Heart left ventricle (tissue), 16 donors: ENCODE results near the gene PMEPA1. TPM values are rescaled to one million over a fixed set of nuclear protein-coding genes. Genes with fewer than 3 reads are reported as not detected.

Experiments
- ATAC-seq, 4 donors: fragments of 200-7000 bp; cut with Tn5 transposase; one replicate each; pipeline ENCODE4 v1.9.1; 2020 to 2022; ENCODE audit warnings: moderate library complexity in 4 of 4, mild to moderate bottlenecking in 3 of 4, moderate number of reproducible peaks in 1 of 4
- DNase-seq, 5 donors: peaks; one replicate each; pipeline ENCODE4 v3.0.0-alpha.2; 2020
- H3K27ac ChIP-seq, 12 donors: fragments of 200-600 bp; sonication (generic) in 4 of 12; one replicate each; pipeline versions ENCODE4 v1.5.0 to v1.8.0; 2016 to 2022; ENCODE audit warnings: mild to moderate bottlenecking in 2 of 12
- H3K27me3 ChIP-seq, 9 donors: fragments of 200-600 bp; sonication (generic) in 2 of 9; one replicate each; pipeline versions ENCODE4 v1.5.1 to v1.8.0; 2016 to 2022; ENCODE audit warnings: mild to moderate bottlenecking in 3 of 9
- H3K36me3 ChIP-seq, 9 donors: fragments of 200-600 bp; sonication (generic) in 2 of 9; one replicate each; pipeline versions ENCODE4 v1.5.0 to v1.8.0; 2018 to 2022; ENCODE audit warnings: mild to moderate bottlenecking in 2 of 9
- H3K4me1 ChIP-seq, 12 donors: fragments of 200-600 bp; sonication (generic) in 4 of 12; one replicate each; pipeline versions ENCODE4 v1.5.0 to v1.8.0; 2016 to 2022; ENCODE audit warnings: mild to moderate bottlenecking in 3 of 12
- H3K4me3 ChIP-seq, 12 donors: fragments of 200-600 bp; sonication (generic) in 4 of 12; one replicate each; pipeline versions ENCODE4 v1.5.0 to v1.8.0; 2017 to 2022; ENCODE audit warnings: mild to moderate bottlenecking in 9 of 12, moderate library complexity in 4 of 12
- H3K9me3 ChIP-seq, 12 donors: fragments of 200-600 bp; sonication (generic) in 4 of 12; one replicate each; pipeline versions ENCODE4 v1.5.0 to v1.8.0; 2016 to 2022; ENCODE audit warnings: mild to moderate bottlenecking in 1 of 12
- POLR2A ChIP-seq, 2 donors: fragments of 450-650 bp; IDR thresholded peaks; one replicate each; pipeline ENCODE4 v1.6.1; 2017; ENCODE audit warnings: antibody characterized with exemption in 2 of 2, mild to moderate bottlenecking in 2 of 2, moderate library complexity in 2 of 2
- WGBS, 4 donors: extraction: QIAGEN DNeasy Blood & Tissue Kit in 2 of 4; methylation state at CpG; one replicate each; pipeline versions ENCODE4 v1.1.5 to v1.1.7; 2013 to 2018; 5-methylcytosine and 5-hydroxymethylcytosine counted together
- intact Hi-C, 10 donors: fragments of 100-400 bp; cut with DNase I; formaldehyde crosslinking; loops; one replicate each; pipeline versions ENCODE4 v1.11.1 to v1.14.2; 2022
- polyA plus RNA-seq, 2 donors: library from polyadenylated mRNA; stranded (reverse); fragments of 200-250 nt; gene quantifications; one replicate each; pipeline ENCODE4 v1.2.3, GENCODE V29; 2013
- total RNA-seq, 9 donors: library from RNA; depleted of rRNA in 2 of 9; stranded (reverse); fragments of >200 nt in 2 of 9; fragmentation: NEBNext Ultra II Directional in 3 of 9; extraction: Animal tissue kit (Norgen Biotek cat#: 25700) in 3 of 9; gene quantifications; one replicate each; pipeline versions ENCODE4 v1.1.0 to v1.2.4, GENCODE V29; 2016 to 2023
- TF ChIP-seq, protein P1 (sequence below), 12 donors: fragments of 200-600 bp; sonication (generic) in 4 of 12; IDR thresholded peaks; one replicate each; pipeline versions ENCODE4 v1.5.0 to v1.8.0; 2018 to 2022; ENCODE audit warnings: antibody characterized with exemption in 12 of 12, mild to moderate bottlenecking in 5 of 12
- donor health status: ischemic (EF 13 %, LVEDD 7.1; RV severe dilation, severe dysfunction).
- donor health status: healthy with polysubstance abuse.
- donor health status: DM: no; HTN: yes; CAD: no.
- donor health status: DM: no; HTN: no; CAD: no.
- donor health status: ischemic (EF 25% LVEDD 6.9; RV normal size, moderate dysfunction).
- donor health status: ischemic (EF 25% LVEDD 5.7; RV mildly dilated, moderate dysfunction).
- donor health status: healthy.
- donor health status: DM: yes; HTN: yes; CAD: no.
- donor health status: ischemic (EF 35%, LVEDD 5.7; RV mildly dilated, moderate dysfunction).
- donor health status: nonischemic (EF 11% LVEDD 7.7; RV severe dilation, severe dysfunction).
- donor health status: DM: yes; HTN: yes; CAD: no.
- donor health status: PGD.
- donor health status: ischemic (EF 29% LVEDD 5.4; RV normal size, mild dysfunction).
- donor health status: nonischemic (EF 23%, LVEDD 6.1; RV moderate dilation, normal function).

Gene PMEPA1
- total and polyA plus RNA-seq, 11 donors, result 12.6 to 115 (median 30.0) TPM

DNA sequence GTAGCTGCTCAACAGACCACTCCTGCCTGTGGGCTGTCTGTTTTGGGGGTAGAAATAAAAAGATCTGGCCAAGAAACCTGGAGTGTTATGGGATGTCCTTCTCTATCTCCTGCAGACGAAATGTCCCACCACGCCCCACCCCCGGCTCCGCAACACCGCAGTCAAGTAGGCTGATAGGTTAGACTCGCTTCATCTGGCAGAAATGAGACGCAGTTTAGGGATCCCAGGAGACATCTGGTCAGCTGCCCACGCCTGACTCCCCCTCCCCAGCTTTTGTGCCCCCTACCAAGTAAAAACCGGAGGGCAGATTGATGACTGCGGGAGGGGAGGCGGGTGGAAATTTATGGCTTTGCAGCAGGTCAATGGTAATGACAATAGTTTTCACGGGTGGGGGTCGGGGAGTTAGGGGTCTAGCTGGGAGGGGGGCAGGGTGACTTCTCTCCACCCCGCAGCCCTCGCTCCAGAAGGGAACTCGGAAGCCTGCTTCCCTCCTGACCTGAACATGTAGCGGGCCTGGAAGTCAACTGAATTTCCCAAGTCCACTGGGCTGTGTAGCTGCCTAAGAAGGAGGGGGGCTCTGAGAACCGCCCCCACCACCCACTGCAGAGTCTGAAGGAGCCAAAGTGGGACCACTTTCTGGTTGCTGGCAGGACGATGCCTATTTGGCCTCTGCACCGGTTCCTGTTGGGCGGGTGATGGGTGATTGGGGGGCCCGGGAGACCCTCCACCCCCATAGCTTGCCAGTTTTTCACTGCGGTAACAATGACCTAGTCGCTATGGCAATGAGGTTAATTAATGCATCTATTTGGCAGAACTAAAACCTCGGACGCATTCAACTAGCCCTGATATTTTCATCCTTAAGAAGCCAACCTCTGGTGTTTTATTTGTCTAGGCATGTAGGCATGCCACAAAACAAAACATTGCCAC, 25.7 kb downstream of the PMEPA1 start:
- ATAC-seq, result no peak
- DNase-seq, result no peak
- no peak for TF ChIP-seq POLR2A (IDR thresholded peaks at IDR 0.05)
- TF ChIP-seq, protein P1, sequence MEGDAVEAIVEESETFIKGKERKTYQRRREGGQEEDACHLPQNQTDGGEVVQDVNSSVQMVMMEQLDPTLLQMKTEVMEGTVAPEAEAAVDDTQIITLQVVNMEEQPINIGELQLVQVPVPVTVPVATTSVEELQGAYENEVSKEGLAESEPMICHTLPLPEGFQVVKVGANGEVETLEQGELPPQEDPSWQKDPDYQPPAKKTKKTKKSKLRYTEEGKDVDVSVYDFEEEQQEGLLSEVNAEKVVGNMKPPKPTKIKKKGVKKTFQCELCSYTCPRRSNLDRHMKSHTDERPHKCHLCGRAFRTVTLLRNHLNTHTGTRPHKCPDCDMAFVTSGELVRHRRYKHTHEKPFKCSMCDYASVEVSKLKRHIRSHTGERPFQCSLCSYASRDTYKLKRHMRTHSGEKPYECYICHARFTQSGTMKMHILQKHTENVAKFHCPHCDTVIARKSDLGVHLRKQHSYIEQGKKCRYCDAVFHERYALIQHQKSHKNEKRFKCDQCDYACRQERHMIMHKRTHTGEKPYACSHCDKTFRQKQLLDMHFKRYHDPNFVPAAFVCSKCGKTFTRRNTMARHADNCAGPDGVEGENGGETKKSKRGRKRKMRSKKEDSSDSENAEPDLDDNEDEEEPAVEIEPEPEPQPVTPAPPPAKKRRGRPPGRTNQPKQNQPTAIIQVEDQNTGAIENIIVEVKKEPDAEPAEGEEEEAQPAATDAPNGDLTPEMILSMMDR (IDR thresholded peaks at IDR 0.05), result no peak
- WGBS, 4 donors, result 83 to 90% (median 85%) methylated on average over 21 to 26 of the region's 26 CpGs
- H3K9me3 ChIP-seq, result no peaks in the 10 kb centered on the region
- H3K4me3 ChIP-seq, result no peak overlapping the region
- no peaks in the 10 kb centered on the region for H3K27me3 ChIP-seq
- H3K27ac ChIP-seq, result peak overlapping the region in 4 of 12 donors; percentile 11 to 71 (median 58)
- H3K4me1 ChIP-seq, result peaks cover 0 to 87% (median 45%) of the 10 kb centered on the region in 12 donors
- intact Hi-C loops, result no loop called here
- H3K36me3 ChIP-seq, result no peaks in the 10 kb centered on the region

DNA sequence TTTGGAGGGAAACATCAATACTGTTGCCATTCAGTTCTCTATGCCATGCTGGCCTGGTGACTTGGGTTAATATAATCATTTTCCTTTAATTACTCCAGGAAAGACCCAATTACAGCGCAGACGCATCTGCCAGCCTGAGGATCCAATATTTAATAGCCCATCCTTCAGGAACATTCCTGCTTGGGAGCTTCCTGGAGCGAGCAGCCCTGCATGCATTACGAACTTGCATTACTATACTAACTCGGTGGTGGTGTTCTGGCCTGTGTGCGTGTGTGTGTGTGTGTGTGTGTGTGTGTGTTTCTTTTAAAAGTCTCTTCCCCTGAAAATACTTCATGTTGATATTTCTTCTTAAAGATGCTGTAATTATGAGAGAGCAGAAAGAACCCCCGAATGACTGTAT, 26.5 kb downstream of the PMEPA1 start:
- peak overlapping the region in 6 of 12 donors; percentile 21 to 67 (median 46) for H3K27ac ChIP-seq
- no peak overlapping the region for H3K4me3 ChIP-seq
- no peaks in the 10 kb centered on the region for H3K27me3 ChIP-seq
- no peak for DNase-seq
- TF ChIP-seq POLR2A (IDR thresholded peaks at IDR 0.05), result no peak
- H3K4me1 ChIP-seq, result peaks cover 0 to 85% (median 43%) of the 10 kb centered on the region in 12 donors
- no peaks in the 10 kb centered on the region for H3K36me3 ChIP-seq
- ATAC-seq, result no peak
- 67 to 75% (median 71%) methylated on average over 7 of the region's 7 CpGs for WGBS, 4 donors
- intact Hi-C loops, result no loop called here
- no peaks in the 10 kb centered on the region for H3K9me3 ChIP-seq

DNA sequence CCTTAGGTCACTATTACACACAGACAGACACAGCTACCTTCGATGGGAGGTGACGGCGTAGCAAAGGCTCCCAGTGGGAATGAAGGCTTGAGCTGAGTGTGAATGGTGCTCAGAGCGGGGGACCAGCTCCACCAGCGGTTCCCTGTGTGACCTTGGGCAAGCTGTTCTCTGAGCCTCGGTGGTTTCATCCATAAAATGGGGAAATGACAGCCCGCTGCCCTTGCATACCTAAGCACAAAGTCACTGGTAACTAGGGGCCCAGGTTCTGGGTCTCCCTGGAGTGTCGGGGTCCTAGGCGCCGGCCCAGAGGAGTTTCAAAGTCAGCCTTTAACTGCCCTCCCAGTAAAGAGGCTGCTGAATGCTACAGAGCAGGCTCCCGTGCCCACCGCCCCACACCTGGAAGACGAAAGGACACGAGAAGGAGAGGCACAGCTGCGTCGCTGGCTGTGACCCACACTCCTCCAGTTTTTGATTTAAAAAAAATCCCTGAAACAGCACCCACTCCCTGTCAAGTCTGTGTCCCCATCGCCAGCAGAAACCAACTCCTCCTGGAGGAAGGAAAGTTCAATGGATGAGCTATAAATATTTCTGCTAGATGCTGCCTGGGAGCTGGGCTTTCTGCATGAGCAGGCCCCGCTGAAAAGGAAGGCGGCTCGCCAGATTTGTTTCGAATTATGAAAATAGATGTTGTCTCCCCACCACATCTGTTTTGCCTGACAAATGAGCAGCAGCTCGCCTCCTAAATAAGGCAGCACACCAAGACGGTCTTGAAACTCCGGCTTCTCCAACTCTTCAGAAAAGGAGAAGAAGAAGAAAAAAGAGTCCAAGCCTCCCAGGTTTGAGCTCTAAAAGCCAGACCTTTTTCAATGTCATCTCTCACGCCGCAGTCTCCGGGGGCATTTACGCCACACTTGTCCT, 27.4 kb downstream of the PMEPA1 start:
- Histone ChIP-seq H3K4me3 (no peak overlapping the region), H3K4me1 (peaks cover 0 to 86% (median 44%) of the 10 kb centered on the region in 12 donors), H3K9me3 (no peaks in the 10 kb centered on the region), H3K27me3 (no peaks in the 10 kb centered on the region), H3K27ac (peak overlapping the region in 9 of 12 donors; percentile 21 to 67 (median 43)), H3K36me3 (no peaks in the 10 kb centered on the region)
- ATAC-seq (no peak), DNase-seq (peak in 1 of 5 donors; percentile 47)
- 69 to 75% (median 72%) methylated on average over 24 to 28 of the region's 28 CpGs for WGBS, 4 donors
- intact Hi-C loops, result no loop called here
- TF ChIP-seq, protein P1 (IDR thresholded peaks at IDR 0.05), result peak in 1 of 12 donors; percentile 9
- TF ChIP-seq POLR2A (IDR thresholded peaks at IDR 0.05), result no peak

DNA sequence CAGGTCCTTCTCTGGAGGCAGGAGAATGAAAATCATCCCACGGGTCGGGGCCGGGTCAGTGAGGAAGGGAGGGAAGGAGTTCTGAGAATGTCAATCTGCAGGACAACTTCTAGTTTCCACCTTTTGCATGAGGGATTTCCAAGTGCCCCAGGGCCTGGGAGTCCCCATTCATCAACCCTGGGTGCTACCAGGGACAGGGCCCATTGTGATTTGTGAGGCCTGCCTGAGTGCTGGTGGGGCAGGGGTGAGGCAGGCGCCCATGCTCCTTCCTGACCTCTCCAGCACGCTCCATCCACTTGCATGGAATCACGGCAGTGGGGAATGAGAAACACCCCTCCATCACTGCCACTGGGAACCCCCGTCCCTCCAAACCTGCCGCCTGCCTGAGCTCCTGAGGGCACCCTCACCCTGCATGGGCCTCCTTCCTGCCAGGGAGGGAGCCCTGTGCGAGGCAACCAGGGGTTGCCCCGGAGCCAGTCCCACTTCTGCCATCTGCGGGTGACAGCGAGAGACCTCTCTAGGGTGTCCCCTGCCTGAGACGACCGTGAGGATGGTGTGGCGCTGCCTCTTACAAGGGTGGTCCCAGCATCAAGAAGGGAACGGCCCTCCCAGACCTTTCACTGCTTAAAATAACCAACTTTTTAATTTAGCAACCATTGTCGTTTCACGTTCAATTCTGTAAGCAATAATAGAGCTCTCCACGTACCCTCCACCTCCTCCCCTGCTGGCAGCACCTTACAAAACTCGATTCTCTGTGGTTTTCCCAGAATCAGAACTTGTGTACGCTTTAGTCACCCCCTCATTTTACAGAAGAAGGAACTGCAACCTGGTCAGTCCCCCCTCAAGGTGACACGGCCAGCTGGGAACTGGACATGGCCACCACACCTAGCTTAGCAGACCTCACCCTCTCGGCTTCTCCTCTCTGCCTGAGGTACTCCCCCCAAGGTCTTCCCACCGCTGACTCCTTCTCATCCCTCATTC, 28.6 kb downstream of the PMEPA1 start:
- no peak overlapping the region for H3K27ac ChIP-seq
- no peaks in the 10 kb centered on the region for H3K9me3 ChIP-seq
- no peak overlapping the region for H3K4me3 ChIP-seq
- no peaks in the 10 kb centered on the region for H3K36me3 ChIP-seq
- 82 to 91% (median 88%) methylated on average over 20 to 24 of the region's 24 CpGs for WGBS, 4 donors
- H3K27me3 ChIP-seq, result no peaks in the 10 kb centered on the region
- H3K4me1 ChIP-seq, result peaks cover 0 to 88% (median 39%) of the 10 kb centered on the region in 12 donors
- ATAC-seq (no peak), DNase-seq (no peak)
- intact Hi-C loops, result no loop called here
- no peak for TF ChIP-seq POLR2A (IDR thresholded peaks at IDR 0.05)
- TF ChIP-seq, protein P1 (IDR thresholded peaks at IDR 0.05), result no peak
